Measurements from ENCODE around the gene CADM2.
"Not testable (repeated sequence)": the region's sequence is repeated elsewhere in the genome, so short reads cannot be mapped to it uniquely, and the experiment has no call there.

Gene CADM2

GRCh38 chr3:85950435-85950834 is 991.6 kb downstream of the CADM2 start:
- DNase-seq (ENCODE audit: low spot score) = no peak

DNA sequence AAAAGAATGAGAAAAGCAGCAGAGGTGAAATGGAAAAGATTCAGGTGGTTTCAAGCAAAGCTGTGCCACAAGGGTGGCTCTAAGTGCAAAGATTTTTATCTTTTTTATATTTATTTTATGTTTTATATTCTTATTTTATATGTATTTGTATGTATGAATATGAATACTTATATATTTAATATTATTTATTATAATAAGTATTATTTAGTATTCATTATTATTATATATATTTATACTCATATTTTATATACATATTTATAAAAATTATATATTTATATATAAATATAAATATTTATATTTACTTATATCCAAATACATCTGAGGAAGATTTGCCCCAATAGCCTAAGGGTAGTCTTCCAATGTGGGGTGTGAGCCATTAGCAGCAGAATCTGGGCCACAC is 1002.0 kb downstream of the CADM2 start:
- DNase-seq (ENCODE audit: low spot score) = no peak

DNA sequence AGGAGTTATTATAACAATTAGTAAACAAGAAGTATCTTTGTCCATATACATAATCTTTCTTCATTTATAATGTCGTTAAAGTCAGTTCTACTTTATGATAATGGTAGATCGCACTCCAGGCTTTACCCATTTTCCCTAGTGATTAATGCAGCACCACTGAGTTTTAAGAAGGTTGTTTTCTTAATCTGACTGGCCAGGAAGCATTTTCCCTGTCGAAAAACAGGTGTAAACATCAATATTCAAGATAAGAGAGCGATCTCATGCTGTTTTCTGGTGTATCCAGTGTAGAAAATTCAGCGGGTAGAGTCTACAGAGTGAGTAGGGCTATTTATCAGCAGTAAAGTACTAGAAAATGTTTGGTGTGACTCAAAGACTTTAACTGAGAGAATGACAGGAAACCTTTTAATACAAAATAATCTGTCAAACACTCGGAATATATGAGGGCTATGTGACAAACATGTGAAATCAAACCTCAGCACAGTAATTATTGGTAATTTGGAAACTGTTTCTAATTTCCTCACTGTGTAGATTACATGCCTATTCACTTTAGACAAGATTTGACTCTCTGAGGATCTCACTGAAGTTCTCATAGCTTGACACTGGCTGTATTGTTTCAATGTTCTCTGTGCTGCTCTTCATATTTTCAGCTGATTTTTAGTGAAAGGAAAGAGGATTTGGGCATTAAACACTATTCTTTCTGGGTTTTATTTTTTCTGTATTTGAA is 1019.0 kb downstream of the CADM2 start:
- no peak for DNase-seq (ENCODE audit: low spot score)

DNA sequence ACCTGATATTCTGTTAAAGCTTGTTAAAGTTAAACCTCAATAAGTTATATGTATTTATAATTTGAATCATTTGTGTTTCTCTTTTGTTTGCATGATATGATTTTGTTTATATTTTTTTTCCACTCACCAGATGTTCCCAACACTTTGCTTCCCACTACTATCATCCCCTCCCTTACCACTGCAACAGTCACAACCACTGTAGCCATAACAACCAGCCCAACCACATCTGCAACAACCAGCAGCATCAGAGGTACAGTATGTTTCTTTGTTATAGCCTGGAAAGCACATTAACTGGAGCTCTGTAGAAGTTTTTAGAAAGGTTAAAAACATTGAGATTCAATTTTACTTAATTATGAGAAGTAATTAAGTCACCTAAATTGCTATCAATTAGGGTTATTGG is 1020.2 kb downstream of the CADM2 start:
- no peak for DNase-seq (ENCODE audit: low spot score)

DNA sequence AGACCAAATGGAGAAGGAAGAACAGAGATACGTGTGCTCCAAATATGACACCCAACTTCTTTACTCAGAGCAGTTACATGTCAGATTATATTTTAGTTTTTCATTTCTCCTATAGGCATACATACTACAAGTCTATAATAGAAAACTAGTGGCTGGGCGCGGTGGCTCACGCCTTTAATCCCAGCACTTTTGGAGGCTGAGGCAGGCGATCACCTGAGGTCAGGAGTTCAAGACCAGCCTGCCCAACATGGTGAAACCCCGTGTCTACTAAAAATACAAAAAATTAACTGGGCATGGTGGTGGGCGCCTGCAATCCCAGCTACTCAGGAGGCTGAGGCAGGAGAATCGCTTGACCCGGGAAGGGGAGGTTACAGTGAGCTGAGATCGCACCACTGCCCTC is 1030.8 kb downstream of the CADM2 start:
- DNase-seq (ENCODE audit: low spot score) = not testable (repeated sequence)

- DNase-seq (ENCODE audit: low spot score) = no peak
These were observed 1070.8 kb downstream of the CADM2 start for GRCh38 chr3:86029590-86029989.

GRCh38 chr3:86037916-86038315 is 1079.1 kb downstream of the CADM2 start:
- DNase-seq (ENCODE audit: low spot score) = no peak

GRCh38 chr3:86046436-86047136 is 1087.8 kb downstream of the CADM2 start:
- no peak for DNase-seq (ENCODE audit: low spot score)

DNA sequence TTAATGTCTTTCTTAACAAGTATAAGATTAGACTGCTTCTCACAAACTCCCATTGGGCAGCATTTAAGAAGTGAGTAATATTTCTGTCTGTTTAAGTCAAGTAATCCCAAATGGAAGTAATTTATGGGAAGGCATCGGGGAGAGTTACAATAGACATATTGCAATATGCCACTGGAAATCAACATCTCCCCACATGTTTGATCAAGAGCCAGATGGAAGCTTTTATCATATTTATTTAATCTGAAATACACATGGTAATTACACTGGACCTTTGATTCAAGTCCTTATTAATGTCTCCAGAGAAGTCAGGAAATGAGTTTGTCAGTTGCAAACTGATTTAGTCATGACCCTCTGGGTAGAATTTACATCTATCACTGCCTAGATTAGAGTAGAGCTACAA is 1088.4 kb downstream of the CADM2 start:
- DNase-seq (ENCODE audit: low spot score) = no peak

GRCh38 chr3:86051058-86051457 is 1092.3 kb downstream of the CADM2 start:
- no peak for DNase-seq (ENCODE audit: low spot score)

DNA sequence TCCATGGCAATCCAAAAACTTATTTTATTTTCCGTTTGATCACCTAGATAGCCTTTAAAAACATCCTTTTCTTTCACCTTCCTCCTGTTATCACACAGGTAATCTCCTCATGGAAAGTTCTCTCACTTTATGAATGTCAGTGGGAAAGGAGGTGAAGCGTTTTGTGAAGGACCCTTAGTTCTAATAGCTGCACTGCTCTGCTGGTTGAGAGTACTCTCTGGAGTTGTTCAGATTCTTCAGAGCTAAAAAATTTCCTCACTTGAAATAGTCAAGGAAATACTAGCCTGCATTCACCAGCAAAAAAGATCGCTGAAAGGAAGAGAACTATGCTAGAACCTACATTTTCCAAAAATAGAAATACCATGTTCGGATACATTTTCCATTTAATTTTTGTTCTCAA is 1097.2 kb downstream of the CADM2 start:
- no peak for DNase-seq (ENCODE audit: low spot score)

DNA sequence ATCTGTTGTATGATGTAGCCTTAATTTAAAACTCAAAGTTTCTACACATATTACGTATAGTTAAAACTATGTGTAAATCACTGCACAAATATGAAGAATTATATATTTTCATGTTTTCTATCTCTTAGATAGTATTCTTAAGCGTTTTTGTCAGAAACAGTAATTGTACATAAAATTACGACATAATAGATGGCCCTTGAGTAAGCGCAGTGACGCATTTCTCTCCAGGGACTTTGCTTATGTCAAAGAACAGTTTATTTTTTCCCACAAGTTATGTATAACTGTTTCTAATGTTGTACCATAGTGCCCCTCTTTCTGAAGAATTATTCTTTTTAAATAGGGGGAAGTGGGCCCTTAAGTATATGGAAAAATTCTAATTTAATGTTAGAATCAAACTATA is 1098.2 kb downstream of the CADM2 start:
- DNase-seq (ENCODE audit: low spot score) = no peak

DNA sequence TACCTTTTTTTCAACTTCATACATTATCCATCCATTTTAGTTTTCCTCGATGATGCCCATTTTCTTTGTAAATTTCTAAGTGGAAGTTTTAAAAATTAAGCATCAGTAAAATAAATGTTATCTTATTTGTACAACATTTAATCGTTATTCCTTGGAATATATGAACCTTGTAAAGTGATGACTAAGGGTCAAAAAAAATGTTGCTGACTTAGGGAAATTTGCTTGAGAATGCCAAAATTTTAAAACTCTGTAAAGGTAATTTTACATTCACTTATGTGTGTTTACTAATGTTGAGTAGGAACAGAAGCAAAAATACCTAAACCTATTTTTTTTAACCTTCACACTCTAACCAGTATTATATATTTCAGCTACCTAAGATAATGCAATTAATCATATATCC is 1115.0 kb downstream of the CADM2 start:
- DNase-seq (ENCODE audit: low spot score) = no peak

GRCh38 chr3:86087160-86087871 is 1128.5 kb downstream of the CADM2 start:
- DNase-seq (ENCODE audit: low spot score) = no peak

DNA sequence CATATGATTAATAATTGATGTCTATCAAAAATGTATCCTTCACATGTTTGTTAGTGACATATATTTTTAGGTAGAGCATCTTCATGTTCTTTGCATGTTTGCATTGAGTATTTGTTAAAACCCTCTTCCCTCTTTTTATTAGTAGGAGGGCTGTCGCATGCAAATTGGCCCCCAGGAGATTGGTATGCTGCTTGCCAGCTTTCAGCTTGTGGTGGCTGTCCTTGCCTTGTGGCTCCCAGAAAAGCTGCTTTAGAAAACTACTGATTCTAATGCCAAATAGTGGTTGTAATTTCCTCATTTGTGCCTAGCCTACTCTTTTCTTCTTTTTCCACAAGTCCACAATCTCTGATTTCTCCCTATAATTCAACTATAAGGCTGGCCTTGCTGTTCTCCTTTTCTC is 1145.4 kb downstream of the CADM2 start:
- no peak for DNase-seq (ENCODE audit: low spot score)

DNA sequence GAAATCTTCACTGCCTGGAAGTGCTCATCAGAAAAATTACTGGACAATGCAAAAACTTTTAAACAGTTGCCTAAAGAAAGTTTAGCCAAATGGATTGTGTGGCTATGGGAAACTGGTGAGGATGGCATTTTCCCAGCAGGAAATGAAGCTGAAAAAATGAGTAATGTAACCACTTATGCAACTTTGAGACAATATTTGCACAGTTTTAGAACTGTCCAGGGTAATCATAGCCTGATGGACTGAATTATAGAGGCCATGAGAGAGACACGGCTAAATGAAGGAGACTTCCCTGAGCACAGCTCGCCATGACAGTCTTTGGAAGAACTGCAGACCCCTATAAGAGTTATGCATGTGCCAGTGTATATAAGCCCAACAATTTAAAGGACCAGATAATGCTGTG is 1150.6 kb downstream of the CADM2 start:
- no peak for DNase-seq (ENCODE audit: low spot score)

Measured in left forelimb (tissue), 1 donor.